Measurements from ENCODE around the gene CRABP2.
A peak's percentile ranks its signal among the peaks of the same experiment; 100 is the strongest.

Gene CRABP2

GRCh38 chr1:156689953-156690674, 15.3 kb downstream of the CRABP2 start:
- no peak for DNase-seq (ENCODE audit: low read depth)

- DNase-seq (ENCODE audit: low read depth), result peak; percentile 78
Observed at GRCh38 chr1:156689035-156689952, 16.1 kb downstream of the CRABP2 start.

- peak; percentile 82 for DNase-seq (ENCODE audit: low read depth)
Observed at GRCh38 chr1:156684227-156684782, 21.1 kb downstream of the CRABP2 start.

- DNase-seq (ENCODE audit: low read depth), result no peak
Observed at GRCh38 chr1:156682166-156682890, 23.1 kb downstream of the CRABP2 start.

GRCh38 chr1:156681196-156681960, 24.0 kb downstream of the CRABP2 start:
- DNase-seq (ENCODE audit: low read depth), result no peak

GRCh38 chr1:156680056-156680455, 25.3 kb downstream of the CRABP2 start:
- no peak for DNase-seq (ENCODE audit: low read depth)

- peak; percentile 70 for DNase-seq (ENCODE audit: low read depth)
Observed at GRCh38 chr1:156677616-156678596, 27.5 kb downstream of the CRABP2 start.

- DNase-seq (ENCODE audit: low read depth), result no peak
Observed at GRCh38 chr1:156676820-156677615, 28.4 kb downstream of the CRABP2 start, which contains the start of gene NES. TSS of gene NES (minus strand) at chr1:156677407. CDS start at chr1:156677264, 143 bp downstream.

GRCh38 chr1:156676114-156676819, 29.1 kb downstream of the CRABP2 start:
- DNase-seq (ENCODE audit: low read depth), result no peak

- DNase-seq (ENCODE audit: low read depth), result peak; percentile 27
Observed at GRCh38 chr1:156675210-156676113, 29.9 kb downstream of the CRABP2 start.

GRCh38 chr1:156673387-156674121, 31.8 kb downstream of the CRABP2 start:
- DNase-seq (ENCODE audit: low read depth), result peak; percentile 21

GRCh38 chr1:156671804-156672203, 33.6 kb downstream of the CRABP2 start:
- DNase-seq (ENCODE audit: low read depth), result no peak

GRCh38 chr1:156670791-156671190, 34.6 kb downstream of the CRABP2 start:
- DNase-seq (ENCODE audit: low read depth), result no peak

- DNase-seq (ENCODE audit: low read depth), result no peak
Observed at GRCh38 chr1:156670359-156670758, 35.0 kb downstream of the CRABP2 start.

GRCh38 chr1:156669794-156670193, 35.6 kb downstream of the CRABP2 start:
- DNase-seq (ENCODE audit: low read depth), result no peak

GRCh38 chr1:156668801-156669637, 36.4 kb downstream of the CRABP2 start:
- no peak for DNase-seq (ENCODE audit: low read depth)
